ENCODE data around the gene PDGFA. TPM values are rescaled to one million over a fixed set of nuclear protein-coding genes. Genes with fewer than 3 reads are reported as not detected.

The PDGFA gene
- total RNA-seq, 1 experiment from 2014 or later: 20.1 TPM

DNA sequence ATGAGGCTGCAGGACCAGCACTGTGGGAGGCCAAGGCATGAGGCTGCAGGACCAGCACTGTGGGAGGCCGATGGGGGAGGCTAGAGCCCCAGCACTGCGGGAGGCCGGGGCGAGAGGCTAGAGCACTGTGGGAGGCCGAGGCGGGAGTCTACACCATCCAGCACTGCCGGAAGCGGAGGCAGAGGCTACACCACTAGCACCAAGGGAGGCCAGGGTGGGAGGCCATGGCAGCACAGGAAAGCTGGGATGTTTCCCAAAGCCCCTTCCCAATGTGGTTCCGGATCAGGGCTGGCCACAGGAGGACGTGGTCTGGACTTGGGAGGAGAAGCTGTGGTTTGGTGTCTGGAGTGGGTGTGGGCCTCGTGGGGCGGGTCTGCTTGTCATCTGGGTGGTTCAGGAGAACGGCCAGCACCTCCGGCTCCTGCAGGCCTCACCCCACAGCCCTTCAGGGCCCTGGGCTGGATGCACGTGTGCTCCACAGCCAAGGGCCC, 43.6 kb downstream of the PDGFA start:
- intact Hi-C loops (cut with micrococcal nuclease): no loop called here
- no TSS peak for BruUV-seq (replicated peaks)
- no peaks in the 10 kb centered on the region for H3K4me1 Mint-ChIP-seq (ENCODE audit: insufficient read depth, unreplicated experiment)
- H3K9me3 Mint-ChIP-seq (ENCODE audit: unreplicated experiment): no peaks in the 10 kb centered on the region
- ChIA-PET POLR2A (no interaction called here), CTCF (no interaction called here)
- TF ChIP-seq, protein P1, sequence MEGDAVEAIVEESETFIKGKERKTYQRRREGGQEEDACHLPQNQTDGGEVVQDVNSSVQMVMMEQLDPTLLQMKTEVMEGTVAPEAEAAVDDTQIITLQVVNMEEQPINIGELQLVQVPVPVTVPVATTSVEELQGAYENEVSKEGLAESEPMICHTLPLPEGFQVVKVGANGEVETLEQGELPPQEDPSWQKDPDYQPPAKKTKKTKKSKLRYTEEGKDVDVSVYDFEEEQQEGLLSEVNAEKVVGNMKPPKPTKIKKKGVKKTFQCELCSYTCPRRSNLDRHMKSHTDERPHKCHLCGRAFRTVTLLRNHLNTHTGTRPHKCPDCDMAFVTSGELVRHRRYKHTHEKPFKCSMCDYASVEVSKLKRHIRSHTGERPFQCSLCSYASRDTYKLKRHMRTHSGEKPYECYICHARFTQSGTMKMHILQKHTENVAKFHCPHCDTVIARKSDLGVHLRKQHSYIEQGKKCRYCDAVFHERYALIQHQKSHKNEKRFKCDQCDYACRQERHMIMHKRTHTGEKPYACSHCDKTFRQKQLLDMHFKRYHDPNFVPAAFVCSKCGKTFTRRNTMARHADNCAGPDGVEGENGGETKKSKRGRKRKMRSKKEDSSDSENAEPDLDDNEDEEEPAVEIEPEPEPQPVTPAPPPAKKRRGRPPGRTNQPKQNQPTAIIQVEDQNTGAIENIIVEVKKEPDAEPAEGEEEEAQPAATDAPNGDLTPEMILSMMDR (IDR thresholded peaks at IDR 0.05; ENCODE audit: unreplicated experiment): no peak
- H3K27me3 Mint-ChIP-seq (ENCODE audit: insufficient read depth, unreplicated experiment): no peaks in the 10 kb centered on the region
- no peaks in the 10 kb centered on the region for H3K36me3 Mint-ChIP-seq (ENCODE audit: insufficient read depth, unreplicated experiment)
- H3K27ac Mint-ChIP-seq (ENCODE audit: low read depth, unreplicated experiment): no peak overlapping the region
- no peak overlapping the region for H3K4me3 Mint-ChIP-seq (ENCODE audit: unreplicated experiment)
- DNase-seq (ENCODE audit: unreplicated experiment): no peak

DNA sequence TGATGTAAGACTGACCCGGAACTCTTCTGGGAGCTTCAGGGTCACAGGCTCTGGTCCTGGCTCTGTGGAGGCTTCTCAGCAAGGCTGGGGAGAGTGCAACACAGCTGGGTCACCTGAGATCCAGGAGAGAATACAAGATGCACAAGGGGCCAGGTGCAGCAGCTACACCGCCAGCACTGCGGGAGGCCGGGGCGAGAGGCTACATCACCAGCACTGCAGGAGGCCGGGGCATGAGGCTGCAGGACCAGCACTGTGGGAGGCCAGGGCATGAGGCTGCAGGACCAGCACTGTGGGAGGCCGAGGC, 44.3 kb downstream of the PDGFA start:
- no peaks in the 10 kb centered on the region for H3K4me1 Mint-ChIP-seq (ENCODE audit: insufficient read depth, unreplicated experiment)
- ChIA-PET POLR2A (no interaction called here), CTCF (no interaction called here)
- H3K27ac Mint-ChIP-seq (ENCODE audit: low read depth, unreplicated experiment): no peak overlapping the region
- no peak overlapping the region for H3K4me3 Mint-ChIP-seq (ENCODE audit: unreplicated experiment)
- no peaks in the 10 kb centered on the region for H3K36me3 Mint-ChIP-seq (ENCODE audit: insufficient read depth, unreplicated experiment)
- TF ChIP-seq, protein P1 (IDR thresholded peaks at IDR 0.05; ENCODE audit: unreplicated experiment): no peak
- H3K27me3 Mint-ChIP-seq (ENCODE audit: insufficient read depth, unreplicated experiment): no peaks in the 10 kb centered on the region
- no TSS peak for BruUV-seq (replicated peaks)
- no peak for DNase-seq (ENCODE audit: unreplicated experiment)
- H3K9me3 Mint-ChIP-seq (ENCODE audit: unreplicated experiment): no peaks in the 10 kb centered on the region
- intact Hi-C loops (cut with micrococcal nuclease): no loop called here

DNA sequence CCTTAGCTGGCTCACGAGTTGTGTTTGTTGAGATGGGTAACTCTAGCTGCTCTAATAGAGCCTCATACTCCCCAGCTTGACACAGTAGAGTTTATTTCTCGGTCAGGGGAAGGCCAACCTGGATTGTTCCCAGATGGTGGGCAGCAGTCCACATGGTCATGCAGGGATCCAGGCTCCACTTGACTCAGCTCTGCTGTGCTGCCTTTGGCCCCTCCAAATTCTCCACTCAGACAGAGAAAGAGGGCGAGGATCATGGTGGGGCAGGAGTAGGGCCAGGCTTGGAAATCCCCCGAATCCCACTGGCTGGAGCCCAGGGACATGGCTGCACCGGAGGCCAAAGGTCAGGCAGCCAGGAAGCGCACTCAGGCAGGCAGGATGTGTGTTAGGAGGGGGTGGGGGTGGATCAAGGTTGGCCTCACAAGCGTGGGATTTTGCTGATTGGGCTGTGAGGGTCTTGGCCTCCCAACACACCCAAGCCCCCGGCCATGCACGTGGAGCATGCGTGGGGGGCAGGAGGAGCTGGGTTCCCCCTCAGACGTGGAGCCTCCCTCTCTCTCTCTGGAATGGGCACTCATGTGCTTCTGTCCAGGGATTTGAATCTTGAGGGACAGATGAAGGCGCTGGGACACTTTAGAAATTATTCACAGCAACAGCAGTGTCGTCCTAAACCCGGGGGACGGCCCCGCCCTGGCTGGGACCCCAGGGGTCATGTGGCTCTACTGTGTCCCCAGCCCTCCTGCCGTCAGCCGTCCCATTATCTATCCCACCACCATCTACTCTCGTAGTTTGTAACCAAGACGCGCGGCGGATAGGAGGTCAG, 44.8 kb downstream of the PDGFA start:
- H3K27me3 Mint-ChIP-seq (ENCODE audit: insufficient read depth, unreplicated experiment): no peaks in the 10 kb centered on the region
- no peaks in the 10 kb centered on the region for H3K9me3 Mint-ChIP-seq (ENCODE audit: unreplicated experiment)
- ChIA-PET CTCF (interaction anchor here (0.7 kb wide), 1 partner anchor 141 kb away, joined by 5 read pairs; no protein-coding TSS in a partner anchor), POLR2A (no interaction called here)
- H3K4me3 Mint-ChIP-seq (ENCODE audit: unreplicated experiment): no peak overlapping the region
- no peaks in the 10 kb centered on the region for H3K36me3 Mint-ChIP-seq (ENCODE audit: insufficient read depth, unreplicated experiment)
- TF ChIP-seq, protein P1 (IDR thresholded peaks at IDR 0.05; ENCODE audit: unreplicated experiment): no peak
- DNase-seq (ENCODE audit: unreplicated experiment): no peak
- no peak overlapping the region for H3K27ac Mint-ChIP-seq (ENCODE audit: low read depth, unreplicated experiment)
- no TSS peak for BruUV-seq (replicated peaks)
- H3K4me1 Mint-ChIP-seq (ENCODE audit: insufficient read depth, unreplicated experiment): no peaks in the 10 kb centered on the region
- intact Hi-C loops (cut with micrococcal nuclease): no loop called here

DNA sequence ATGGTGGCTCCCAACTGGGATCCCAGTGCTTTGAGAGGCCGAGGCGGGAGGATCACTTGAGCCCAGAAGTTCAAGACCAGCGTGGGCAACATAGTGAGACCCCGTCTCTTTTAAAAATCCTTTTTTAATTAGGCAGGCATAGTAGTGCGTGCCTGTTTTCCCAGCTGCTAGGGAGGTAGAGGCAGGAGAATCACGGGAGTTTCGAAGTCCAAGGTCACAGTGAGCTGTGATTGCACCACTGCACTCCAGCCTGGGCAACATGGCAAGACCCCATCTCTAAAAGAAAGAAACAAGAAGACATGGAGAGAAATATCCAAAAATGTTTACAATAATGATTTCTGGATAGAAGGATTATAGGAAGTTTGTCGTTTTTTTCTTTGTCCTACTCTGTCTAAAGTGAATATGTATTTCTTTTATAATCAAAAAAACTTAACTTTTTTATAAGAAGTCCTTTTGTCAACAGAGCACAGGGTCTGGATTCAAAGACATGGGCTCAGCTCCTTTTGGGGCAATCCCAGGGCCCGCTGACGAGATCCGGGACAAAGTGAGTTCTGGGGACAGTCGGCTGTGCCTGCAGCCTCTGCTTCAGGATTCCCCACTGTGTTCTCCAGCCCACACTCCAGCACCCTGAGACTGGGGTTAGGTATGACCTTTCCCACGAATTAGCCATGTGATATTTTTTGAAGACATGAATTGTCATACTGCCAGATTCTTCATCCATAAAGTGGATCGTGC, 45.6 kb downstream of the PDGFA start:
- BruUV-seq (replicated peaks): no TSS peak
- Mint-ChIP-seq H3K36me3 (ENCODE audit: insufficient read depth, unreplicated experiment) (no peaks in the 10 kb centered on the region), H3K9me3 (ENCODE audit: unreplicated experiment) (no peaks in the 10 kb centered on the region), H3K27ac (ENCODE audit: low read depth, unreplicated experiment) (no peak overlapping the region), H3K4me3 (ENCODE audit: unreplicated experiment) (no peak overlapping the region), H3K27me3 (ENCODE audit: insufficient read depth, unreplicated experiment) (no peaks in the 10 kb centered on the region), H3K4me1 (ENCODE audit: insufficient read depth, unreplicated experiment) (no peaks in the 10 kb centered on the region)
- intact Hi-C loops (cut with micrococcal nuclease): no loop called here
- TF ChIP-seq, protein P1 (IDR thresholded peaks at IDR 0.05; ENCODE audit: unreplicated experiment): no peak
- ChIA-PET POLR2A (no interaction called here), CTCF (interaction anchor here (0.7 kb wide), 1 partner anchor 141 kb away, joined by 5 read pairs; no protein-coding TSS in a partner anchor)
- no peak for DNase-seq (ENCODE audit: unreplicated experiment)
